LNCAP (cell line): ENCODE data around the gene FHIP1B.

Experiments
- TF ChIP-seq, protein P1 (sequence below): fragments of 450-650 bp; IDR thresholded peaks from 2 replicates; pipeline ENCODE4 v1.5.1; 2017; ENCODE audit warnings: mild to moderate bottlenecking

Gene FHIP1B

DNA sequence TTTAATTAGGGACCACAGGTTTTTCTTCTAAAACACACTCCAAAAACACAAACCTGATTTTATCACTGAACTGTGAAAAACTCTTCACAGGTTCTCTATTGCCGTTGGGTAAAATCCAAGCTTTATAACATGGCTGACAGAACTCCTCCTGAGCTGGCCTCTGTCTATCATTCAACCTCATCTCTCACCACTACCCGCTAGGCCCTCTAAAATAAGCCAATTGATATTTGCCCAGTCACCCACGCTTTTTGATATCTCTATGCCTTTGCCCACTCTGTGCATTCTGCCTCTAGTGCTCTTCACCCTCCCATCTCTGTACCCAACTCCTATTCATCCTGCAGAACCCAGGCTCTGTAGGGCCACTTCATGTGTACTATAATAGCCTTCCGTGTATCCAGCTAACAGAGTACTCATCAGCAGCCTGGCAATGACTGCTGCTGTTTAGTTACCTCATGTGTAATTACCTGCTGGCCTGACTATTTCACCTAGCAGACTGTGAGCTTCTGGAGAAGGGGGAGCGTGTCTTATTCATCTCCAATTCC is 3.4 kb upstream of the FHIP1B start:
- TF ChIP-seq, protein P1, sequence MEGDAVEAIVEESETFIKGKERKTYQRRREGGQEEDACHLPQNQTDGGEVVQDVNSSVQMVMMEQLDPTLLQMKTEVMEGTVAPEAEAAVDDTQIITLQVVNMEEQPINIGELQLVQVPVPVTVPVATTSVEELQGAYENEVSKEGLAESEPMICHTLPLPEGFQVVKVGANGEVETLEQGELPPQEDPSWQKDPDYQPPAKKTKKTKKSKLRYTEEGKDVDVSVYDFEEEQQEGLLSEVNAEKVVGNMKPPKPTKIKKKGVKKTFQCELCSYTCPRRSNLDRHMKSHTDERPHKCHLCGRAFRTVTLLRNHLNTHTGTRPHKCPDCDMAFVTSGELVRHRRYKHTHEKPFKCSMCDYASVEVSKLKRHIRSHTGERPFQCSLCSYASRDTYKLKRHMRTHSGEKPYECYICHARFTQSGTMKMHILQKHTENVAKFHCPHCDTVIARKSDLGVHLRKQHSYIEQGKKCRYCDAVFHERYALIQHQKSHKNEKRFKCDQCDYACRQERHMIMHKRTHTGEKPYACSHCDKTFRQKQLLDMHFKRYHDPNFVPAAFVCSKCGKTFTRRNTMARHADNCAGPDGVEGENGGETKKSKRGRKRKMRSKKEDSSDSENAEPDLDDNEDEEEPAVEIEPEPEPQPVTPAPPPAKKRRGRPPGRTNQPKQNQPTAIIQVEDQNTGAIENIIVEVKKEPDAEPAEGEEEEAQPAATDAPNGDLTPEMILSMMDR = no peak

DNA sequence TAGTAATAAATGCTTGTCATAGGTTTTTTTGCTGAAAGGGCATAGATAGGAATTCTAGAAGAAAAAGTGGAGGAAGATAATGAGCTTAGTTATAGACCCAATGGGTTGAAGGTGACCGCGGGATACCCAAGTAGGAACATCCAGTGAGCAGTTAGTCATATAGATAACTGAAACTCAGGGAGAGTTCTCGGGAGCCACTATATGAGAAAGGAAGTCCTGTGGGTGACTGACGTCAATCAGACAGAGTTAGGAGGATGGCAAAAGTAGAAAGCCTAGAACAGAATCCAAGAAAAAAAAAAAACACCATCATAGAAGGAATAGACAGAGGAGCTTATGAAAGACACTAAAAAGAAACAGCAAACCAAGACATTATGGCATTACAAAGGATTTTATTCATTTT is 2.8 kb upstream of the FHIP1B start:
- TF ChIP-seq, protein P1 = no peak

DNA sequence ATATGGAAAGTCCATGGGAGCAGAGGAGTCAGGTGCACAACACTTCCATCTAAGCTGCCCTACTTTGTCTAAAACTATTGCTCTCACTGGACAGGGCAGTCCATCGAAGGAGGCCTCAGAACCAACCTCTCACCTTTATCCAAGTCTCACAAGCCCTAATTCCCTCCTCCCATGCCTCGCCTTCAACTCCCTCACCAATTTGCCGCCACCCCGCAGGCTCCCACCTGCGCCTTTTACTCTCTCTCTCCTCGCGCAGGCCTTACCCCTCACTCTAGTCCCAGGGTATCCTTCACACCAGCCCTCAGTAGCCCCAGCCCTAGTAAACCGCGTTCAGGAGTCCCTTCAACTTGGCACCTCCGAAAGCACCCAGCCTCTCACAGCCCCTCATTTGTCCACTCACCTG is 451 bp downstream of the FHIP1B start:
- TF ChIP-seq, protein P1 = no peak

DNA sequence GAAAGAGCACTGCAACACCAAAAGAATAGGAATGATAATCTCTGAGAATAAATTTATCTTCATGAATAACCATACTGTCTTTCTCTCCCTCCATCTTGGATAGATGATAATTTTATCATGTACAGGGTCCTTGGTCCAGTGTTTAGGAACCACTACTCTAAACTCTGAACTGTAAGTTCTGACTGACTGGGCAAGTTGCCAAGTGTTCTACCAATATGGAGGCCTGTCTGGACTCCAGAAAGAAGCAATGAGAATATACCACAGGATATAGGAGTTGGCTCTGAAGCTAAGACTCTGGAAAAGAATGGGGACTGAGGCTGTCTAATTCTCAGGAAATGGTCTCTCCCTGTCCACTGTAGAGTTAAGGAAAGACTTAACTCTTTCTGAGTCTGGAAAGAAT is 1.5 kb downstream of the FHIP1B start:
- TF ChIP-seq, protein P1 = no peak

DNA sequence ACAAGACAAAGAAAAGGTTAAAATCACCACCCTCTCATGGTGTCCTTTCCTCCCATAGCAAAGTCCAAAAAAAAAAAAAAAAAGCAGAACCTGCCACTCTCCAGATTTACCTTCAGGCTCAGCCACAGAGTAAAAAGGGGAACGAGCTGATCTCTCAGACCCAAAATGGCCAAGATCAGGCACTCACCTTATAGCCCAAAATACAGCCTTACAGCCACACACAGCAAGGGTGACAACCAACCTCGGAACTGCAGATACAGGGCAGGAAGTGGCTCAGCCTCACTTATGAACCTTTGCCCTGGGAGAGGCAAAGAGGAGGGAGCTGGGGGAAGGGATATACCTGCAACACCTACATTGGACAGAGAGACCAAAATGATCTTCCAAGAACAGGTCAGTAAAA is 4.5 kb downstream of the FHIP1B start:
- TF ChIP-seq, protein P1 = no peak

DNA sequence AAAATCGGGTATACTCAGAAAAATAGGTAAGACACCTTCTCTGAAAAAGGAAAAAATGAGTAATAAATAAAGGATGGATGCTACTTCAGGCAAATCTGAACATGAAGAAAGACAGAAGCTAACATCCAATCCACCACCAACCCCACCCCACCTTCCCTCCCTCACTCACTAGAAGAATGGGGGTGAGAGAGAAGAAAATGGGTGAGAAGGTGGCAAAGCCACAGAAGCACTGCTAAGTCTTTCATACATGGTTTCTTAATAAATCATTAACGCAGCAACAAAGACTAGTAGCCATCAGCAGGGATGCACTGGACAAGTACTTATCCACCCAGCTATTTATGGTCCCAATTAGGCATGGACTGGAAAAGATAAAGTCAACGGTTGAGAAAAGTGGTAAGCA is 5.9 kb downstream of the FHIP1B start:
- TF ChIP-seq, protein P1 = no peak

DNA sequence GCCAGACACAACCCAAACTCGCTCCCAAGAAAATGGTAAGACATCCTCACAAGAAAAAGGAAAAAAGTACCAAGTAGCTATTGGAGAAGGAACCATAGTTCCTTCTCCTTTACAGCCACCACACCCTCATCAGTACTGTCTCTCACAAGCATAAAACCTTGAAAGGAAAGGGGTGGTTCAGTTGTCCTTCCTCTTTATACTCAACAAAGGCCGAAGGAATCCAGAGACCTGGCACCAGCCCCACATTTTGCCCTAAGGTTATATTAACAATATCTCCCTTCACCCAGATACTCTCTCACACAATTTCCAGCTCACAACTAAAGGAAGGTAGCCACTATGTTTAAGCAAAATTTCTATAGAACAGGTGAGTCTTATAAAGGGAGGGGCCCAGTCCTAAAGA is 8.5 kb downstream of the FHIP1B start:
- TF ChIP-seq, protein P1 = no peak

DNA sequence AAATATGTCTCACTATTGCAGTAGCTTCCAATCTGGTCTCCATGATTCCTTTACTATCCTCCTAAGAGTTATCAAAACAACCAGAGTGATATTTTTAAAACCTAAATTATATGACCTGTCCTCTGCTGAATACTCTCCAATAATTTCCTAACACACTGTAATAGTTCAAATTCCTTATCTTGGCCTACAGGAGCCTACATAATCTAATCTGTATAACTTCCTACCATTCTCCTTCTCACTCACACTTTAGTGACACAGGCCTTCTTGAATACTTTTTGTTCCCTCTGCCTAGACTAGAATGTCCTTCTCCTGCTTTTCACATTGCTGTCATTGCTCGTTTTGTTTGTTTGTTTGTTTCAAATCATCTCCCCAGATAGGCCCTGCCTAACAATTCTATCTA is 9.4 kb downstream of the FHIP1B start:
- TF ChIP-seq, protein P1 = no peak
